GM19467 (cell line): Measurements from ENCODE around the gene CNN2.

ENCODE experiments used
- ATAC-seq: cut with Tn5 transposase; IDR thresholded peaks from one replicate; pipeline ENCODE4 v1.9.1; 2021; ENCODE audit warnings: mild to moderate bottlenecking, moderate library complexity; ENCODE audit not compliant: unreplicated experiment

CNN2 gene

DNA sequence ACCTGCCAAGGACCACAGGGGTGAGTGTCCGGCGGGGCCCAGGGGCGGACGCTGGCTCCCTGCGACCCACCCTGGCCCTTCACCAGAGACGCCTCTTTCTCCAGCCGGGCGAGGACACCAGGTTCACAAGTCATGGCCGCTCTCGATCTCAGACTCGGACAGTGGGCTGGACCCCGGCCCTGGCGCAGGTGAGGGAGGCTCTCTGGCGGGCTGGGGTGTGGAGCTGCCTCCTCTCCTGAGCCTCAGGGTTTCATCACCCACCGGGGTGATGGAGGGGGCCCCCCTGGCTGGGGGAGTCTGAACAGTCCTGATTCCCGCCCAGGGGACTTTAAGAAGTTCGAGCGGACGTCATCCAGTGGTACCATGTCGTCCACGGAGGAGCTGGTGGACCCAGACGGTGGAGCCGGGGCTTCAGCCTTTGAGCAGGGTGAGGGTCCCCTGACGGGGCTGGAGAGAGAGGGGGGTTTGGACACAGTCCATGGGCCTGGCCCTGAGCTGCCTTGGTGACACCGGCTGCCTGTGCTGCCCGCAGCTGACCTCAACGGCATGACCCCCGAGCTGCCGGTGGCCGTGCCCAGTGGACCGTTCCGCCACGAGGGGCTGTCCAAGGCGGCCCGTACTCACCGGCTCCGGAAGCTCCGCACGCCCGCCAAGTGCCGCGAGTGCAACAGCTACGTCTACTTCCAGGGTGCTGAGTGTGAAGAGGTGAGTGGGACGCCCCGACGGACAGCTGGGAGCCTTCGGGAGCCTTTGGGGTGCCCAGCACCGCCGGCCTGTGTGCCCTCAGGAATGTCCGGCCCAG lies 54.2 kb downstream of the CNN2 start:
- no peak for ATAC-seq

DNA sequence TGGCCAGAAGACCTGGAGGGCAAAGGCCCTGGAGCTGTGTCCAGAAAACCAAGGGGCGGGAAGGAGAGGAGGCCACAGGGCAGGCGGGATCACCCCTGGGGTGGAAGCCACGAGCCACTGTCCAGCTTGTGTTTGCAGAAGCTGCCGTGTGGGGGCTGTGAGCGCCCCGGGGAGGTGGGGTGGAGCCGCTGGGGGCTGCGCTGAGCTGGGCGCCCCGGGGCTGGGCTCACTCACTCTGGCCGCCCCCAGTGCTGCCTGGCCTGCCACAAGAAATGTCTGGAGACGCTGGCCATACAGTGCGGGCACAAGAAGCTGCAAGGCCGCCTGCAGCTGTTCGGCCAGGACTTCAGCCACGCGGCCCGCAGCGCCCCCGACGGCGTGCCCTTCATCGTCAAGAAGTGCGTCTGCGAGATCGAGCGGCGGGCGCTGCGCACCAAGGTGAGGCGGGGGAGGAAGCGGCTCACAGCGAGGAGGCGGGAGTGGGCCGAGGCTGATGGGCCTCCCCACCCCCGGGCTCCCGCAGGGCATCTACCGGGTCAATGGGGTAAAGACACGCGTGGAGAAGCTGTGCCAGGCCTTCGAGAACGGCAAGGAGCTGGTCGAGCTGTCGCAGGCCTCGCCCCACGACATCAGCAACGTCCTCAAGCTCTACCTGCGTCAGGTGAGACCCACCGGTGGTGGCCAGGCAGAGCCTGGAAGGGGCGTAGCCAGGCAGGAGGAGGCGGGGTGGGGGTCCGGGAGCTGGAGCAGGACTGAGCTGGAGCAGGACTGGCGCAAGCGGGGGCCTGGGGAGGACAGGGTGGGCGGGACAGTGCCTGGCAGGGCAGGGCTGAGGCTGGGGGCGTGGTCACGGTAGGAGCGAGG lies 55.1 kb downstream of the CNN2 start:
- ATAC-seq: no peak

DNA sequence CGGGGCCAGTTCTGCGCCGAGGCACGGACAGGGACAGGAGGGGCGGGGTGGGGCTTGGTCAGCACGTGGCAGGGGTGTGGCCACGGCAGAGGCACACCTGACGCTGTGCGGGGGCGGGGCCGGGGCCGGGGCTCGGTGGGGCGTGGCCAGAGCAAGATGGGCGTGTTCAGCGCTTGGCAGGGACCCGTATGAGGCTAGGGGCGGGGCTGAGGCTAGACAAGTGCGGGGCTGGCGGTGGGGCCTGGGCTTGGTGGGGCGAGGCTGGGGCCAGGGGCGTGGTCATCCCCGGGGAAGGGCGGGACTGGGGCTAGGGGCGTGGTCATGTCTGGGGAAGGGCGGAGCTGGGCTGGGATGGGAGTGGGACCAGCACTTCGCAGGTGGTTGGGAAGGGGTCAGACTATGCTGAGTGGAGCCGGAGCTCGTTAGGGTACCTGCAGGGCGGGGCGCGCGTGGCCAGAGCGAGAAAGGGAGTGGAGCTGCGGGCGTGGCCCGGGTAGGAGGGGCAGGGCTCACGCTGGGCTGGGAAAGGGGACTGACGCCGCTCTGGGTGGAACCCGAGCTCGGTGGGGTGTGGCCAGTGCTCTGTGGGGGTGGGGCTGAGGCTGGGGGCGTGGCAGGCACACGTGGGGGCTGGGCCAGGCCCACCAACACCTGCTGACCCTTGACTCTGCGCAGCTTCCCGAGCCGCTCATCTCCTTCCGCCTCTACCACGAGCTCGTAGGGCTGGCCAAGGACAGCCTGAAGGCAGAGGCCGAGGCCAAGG lies 55.9 kb downstream of the CNN2 start:
- no peak for ATAC-seq

DNA sequence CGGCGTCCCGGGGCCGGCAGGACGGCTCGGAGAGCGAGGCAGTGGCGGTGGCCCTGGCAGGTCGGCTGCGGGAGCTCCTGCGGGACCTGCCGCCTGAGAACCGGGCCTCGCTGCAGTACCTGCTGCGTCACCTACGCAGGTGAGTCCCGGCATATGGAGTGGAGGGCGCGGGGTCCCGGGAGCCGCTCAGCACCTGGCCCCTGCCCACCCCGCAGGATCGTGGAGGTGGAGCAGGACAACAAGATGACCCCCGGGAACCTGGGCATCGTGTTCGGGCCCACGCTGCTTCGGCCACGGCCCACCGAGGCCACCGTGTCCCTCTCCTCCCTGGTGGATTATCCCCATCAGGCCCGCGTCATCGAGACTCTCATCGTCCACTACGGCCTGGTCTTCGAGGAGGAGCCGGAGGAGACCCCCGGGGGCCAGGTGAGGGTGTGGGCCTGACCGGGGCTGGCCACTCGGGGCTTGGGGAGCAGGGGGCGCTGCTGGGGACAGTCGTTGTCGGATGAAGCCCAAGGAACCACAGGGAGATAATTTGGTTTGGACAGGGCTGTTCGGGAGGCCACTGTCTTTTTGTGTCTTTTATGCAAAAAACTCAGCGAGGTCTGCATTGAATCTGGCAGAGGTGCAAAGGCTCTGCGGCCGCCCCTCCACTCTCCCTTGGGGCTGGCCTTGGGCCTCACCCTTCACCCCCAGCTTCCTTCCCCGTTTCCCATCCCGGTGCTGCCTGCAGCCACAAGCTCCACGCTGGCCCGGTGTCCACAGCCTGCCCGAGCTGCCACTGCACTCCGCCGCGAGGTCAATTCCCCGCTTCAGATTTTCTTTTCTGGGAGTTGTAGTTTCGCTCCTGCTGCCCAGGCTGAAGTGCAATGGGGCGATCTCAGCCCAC lies 56.8 kb downstream of the CNN2 start:
- no peak for ATAC-seq

DNA sequence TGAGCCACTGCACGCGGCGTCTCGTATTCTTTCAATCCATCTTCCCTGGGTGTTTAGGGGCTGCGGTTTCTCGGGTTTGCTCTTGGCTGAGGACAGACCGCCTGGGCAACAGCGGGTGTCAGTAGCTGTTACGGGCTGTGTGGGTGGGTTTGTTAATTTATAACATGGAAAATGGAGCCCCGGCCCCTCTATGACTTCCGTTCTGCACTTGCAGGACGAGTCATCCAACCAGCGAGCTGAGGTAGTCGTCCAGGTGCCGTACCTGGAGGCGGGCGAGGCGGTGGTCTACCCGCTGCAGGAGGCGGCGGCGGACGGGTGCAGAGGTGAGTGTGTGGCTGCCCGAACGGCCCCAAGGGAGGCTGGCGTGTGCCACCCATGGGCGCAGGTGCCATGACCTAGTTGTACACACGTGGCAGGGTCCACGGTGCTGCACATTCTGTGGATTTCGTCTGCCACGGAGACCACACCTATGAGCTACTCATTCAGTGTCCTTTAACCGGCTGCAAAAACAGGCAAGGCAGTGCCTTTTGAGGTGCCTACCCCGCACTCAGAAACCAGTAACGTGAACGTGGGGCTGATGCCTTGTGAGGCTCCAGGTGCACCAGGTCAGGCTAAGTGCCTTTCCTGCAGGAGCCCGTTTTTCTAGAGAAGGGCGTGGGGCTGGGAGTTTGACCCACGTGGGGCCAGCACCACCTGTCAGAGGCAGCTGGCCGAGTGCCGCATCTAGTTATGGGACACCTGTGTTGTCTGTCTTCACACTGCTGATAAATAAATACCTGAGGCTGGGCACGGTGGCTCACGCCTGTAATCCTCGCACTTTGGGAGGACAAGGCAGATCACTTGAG lies 57.8 kb downstream of the CNN2 start:
- ATAC-seq: no peak

DNA sequence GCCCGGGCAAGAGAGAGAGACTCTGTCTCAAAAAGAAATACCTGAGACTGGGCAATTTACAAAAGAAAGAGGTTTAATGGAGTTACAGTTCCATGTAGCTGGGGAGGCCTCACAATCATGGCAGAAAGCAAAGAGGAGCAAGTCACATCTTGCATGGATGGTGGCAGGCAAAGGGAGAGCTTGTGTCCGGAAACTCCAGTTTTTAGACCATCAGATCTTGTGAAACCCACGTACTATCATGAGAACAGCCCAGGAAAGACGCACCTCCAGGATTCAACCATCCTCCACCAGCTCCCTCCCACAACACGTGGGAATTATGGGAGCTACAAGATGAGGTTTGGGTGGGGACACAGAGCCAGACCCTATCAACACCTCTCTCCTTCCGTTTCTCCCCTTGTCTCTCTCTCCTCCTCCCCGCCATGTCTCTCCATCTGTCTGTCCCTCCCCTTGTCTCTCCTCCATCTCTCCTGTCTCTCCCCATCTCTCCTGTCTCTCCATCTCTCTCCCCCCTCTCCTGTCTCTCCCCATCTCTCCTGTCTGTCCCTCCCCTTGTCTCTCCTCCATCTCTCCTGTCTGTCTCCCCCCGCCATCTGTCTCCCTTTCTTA lies 58.7 kb downstream of the CNN2 start:
- no peak for ATAC-seq

DNA sequence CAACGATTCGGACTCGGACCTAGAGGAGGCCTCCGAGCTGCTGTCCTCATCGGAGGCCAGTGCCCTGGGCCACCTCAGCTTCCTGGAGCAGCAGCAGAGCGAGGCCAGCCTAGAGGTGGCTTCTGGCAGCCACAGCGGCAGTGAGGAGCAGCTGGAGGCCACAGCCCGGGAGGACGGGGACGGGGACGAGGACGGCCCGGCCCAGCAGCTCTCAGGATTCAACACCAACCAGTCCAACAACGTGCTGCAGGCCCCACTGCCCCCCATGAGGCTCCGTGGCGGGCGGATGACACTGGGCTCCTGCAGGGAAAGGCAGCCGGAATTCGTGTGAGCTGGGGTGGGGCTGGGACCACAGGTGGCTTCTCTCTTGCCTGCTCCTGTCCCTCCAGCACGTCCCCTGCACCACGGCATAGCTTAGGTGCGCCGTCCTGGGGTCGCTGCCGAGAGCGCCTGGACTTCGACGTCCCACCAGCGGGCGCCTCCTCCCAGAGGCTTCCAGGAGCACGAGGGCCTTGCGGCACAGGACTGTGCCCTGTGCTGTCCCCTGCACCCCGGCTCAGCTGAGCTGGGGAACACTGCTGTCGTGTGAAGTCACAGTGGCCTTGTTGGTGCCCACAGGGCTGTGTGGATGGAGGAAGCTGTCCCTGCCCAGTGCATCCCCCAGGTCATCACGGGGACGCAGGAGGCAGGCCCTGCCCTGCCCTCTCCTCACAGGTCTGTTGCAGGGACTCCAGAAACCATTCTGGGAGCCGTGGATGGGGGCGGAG lies 59.5 kb downstream of the CNN2 start:
- ATAC-seq: no peak

DNA sequence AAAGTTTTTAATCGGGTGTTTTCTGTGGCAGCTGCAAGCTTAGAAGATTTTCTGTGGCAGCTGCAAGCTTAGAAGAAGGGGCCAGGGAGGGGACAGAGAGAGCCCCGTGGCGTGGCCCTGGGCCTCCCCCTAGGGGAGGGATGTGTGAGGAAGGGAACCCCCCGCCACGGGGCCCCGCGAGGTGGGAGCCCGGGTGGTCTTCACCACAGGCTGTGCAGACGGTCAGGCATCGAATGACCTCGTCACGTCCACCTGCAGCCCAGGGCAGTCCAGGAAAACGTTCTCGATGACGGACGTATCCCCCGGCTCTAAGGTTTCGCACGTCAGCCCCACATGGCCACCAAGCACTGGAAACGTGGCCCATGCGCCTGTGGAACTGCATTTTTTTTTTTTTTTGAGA lies 60.2 kb downstream of the CNN2 start:
- ATAC-seq: no peak

DNA sequence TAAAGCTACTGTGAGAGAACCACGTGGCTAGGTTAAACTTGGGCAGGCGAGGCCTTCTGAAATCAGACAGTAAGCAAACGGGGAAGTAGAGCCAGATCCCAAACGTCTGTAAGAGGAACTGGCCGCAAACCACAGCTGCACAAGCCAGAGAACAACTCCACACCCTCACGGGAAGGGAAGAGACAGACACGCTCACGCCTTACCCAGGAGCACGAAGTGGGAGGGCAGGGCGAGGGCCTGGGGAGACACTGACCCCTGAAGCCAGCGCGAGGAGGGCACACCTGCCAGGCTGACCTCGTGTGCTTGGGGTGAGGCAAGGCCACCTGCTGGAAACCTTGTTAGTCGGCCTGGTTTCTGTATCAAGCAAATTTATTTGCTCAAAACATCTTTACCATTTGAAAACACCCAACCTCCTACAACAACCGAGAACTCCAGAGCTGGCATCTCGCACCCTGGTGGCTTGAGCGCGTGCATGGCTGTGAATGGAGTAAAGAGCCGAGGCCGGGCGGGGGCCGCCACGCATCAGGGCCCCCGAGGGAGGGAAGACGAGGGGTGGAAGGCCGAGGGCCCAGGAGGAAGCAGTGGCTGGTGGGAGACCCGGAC lies 61.5 kb downstream of the CNN2 start:
- no peak for ATAC-seq

DNA sequence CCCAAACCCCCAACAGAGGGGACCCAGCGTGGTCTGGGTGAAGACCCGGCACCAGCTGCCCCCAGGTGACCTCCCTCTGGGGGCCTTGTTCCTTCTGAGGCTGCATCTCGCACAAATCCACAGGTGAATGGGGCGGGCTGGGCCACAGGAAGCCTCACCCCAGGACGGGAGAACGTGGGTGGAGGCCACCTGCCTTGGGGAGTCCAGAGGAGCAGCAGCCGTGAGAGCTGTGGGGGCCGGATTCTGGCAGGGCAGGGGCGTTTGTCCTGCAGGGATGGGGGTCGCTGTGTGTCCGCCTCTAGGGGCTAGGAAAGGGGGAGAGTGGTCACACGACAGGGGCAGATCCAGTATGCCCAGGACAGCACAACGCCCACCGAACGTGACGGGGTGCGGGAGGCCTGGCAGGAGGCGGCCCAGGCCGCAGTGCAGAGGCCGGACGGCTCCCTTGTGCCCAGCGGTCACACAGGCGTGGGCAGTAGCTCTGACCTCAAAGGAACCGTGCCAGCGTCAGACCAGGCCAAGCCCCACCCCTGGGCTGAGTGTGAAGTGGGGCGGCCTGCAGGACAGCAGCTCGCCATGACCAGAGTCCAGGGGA lies 62.1 kb downstream of the CNN2 start:
- ATAC-seq: no peak
